Measurements from ENCODE around the gene ZNF593OS.
A peak's percentile ranks its signal among the peaks of the same experiment; 100 is the strongest.

DNA sequence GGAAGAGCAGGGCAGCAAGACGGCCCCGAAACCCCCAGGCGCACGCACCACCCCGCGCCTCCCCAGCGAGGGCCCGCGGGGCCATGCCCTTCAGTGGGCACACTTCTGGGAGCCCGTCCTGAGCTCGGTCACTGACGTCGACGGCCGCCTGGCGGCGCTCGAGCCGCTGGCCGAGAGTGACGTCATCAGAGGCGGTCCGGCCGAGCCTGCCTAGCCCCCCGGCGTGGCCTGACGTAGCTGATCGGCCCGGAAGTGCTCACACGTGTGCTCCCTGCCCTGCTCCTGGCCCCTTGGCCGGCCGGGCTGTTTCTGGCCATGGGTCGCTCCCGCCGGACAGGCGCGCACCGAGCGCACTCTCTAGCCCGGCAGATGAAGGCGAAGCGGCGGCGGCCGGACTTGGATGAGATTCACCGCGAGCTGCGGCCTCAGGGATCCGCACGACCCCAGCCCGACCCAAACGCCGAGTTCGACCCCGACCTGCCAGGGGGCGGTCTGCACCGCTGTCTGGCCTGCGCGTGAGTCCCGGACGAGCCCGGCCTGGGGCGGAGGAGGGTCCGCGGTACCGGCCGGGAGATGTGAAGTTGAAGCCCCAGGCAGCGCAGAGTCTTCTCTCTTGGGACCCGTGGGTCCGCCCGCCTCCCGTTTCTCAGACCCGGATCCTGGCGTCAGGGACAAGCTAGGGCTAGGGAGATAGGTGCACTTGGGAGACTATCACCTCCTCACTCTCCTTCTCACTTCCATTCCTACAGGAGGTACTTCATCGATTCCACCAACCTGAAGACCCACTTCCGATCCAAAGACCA is 1.8 kb downstream of the ZNF593OS start, which contains the start of gene ZNF593:
- TF ChIP-seq, protein P1, sequence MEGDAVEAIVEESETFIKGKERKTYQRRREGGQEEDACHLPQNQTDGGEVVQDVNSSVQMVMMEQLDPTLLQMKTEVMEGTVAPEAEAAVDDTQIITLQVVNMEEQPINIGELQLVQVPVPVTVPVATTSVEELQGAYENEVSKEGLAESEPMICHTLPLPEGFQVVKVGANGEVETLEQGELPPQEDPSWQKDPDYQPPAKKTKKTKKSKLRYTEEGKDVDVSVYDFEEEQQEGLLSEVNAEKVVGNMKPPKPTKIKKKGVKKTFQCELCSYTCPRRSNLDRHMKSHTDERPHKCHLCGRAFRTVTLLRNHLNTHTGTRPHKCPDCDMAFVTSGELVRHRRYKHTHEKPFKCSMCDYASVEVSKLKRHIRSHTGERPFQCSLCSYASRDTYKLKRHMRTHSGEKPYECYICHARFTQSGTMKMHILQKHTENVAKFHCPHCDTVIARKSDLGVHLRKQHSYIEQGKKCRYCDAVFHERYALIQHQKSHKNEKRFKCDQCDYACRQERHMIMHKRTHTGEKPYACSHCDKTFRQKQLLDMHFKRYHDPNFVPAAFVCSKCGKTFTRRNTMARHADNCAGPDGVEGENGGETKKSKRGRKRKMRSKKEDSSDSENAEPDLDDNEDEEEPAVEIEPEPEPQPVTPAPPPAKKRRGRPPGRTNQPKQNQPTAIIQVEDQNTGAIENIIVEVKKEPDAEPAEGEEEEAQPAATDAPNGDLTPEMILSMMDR (IDR thresholded peaks at IDR 0.05 in 8 of 11, conservative IDR thresholded peaks at IDR 0.05 in 3 of 11), result peak; percentile 86 to 96 (median 93)
- peak; percentile 86 to 92 (median 88) for TF ChIP-seq POLR2AphosphoS5 (IDR thresholded peaks at IDR 0.05)
- no peak for TF ChIP-seq POLR2A (IDR thresholded peaks at IDR 0.05)

Data from spleen (tissue), 7 donors.